HepG2 (cell line): ENCODE results near the gene OTX1. TPM values are rescaled to one million over a fixed set of nuclear protein-coding genes. Genes with fewer than 3 reads are reported as not detected.

ENCODE experiments used
- ATF4 ChIP-seq, 2 experiments: fragments of 450-650 bp in 1 of 2; sonication (generic) in 1 of 2; formaldehyde crosslinking; IDR thresholded peaks; 2 replicates each; pipeline versions ENCODE4 v1.5.0 to v1.8.0; 2020 to 2022; ENCODE audit warnings: mild to moderate bottlenecking in 1 of 2, missing genetic modification reagents in 1 of 2
- BORCS8-MEF2B ChIP-seq: sonication (generic); formaldehyde crosslinking; IDR thresholded peaks from 2 replicates; pipeline ENCODE4 v1.8.0; 2022; ENCODE audit warnings: mild to moderate bottlenecking, missing genetic modification reagents
- CREM ChIP-seq, 2 experiments: sonication (generic) in 1 of 2; formaldehyde crosslinking in 1 of 2; IDR thresholded peaks; 2 replicates each; pipeline versions ENCODE4 v1.4.0 to v1.6.1; 2016 to 2020; ENCODE audit warnings: antibody characterized with exemption in 1 of 2, mild to moderate bottlenecking in 1 of 2, missing genetic modification reagents in 1 of 2
- FOXM1 ChIP-seq: sonication (generic); formaldehyde crosslinking; IDR thresholded peaks from 2 replicates; pipeline ENCODE4 v1.5.0; 2020; ENCODE audit warnings: missing genetic modification reagents
- GRHL1 ChIP-seq: sonication (generic); formaldehyde crosslinking; conservative IDR thresholded peaks from 2 replicates; pipeline ENCODE4 v1.8.0; 2022; ENCODE audit warnings: missing genetic modification reagents
- HMGA1 ChIP-seq: sonication (generic); formaldehyde crosslinking; conservative IDR thresholded peaks from 2 replicates; pipeline ENCODE4 v1.4.0; 2020; ENCODE audit warnings: missing genetic modification reagents
- MZF1 ChIP-seq: sonication (generic); formaldehyde crosslinking; IDR thresholded peaks from 2 replicates; pipeline ENCODE4 v1.8.1; 2023; ENCODE audit warnings: mild to moderate bottlenecking, missing genetic modification reagents, borderline replicate concordance
- NFKBIZ ChIP-seq: IDR thresholded peaks from 2 replicates; pipeline ENCODE4 v1.6.1; 2018; ENCODE audit warnings: missing genetic modification reagents, missing compliant biosample characterization
- NFYB ChIP-seq: sonication (generic); formaldehyde crosslinking; IDR thresholded peaks from 2 replicates; pipeline ENCODE4 v1.4.0; 2020; ENCODE audit warnings: missing genetic modification reagents
- PAF1 ChIP-seq: IDR thresholded peaks from 2 replicates; pipeline ENCODE4 v1.6.1; 2016; ENCODE audit warnings: missing genetic modification reagents, missing compliant biosample characterization
- SALL2 ChIP-seq: sonication (generic); formaldehyde crosslinking; IDR thresholded peaks from 2 replicates; pipeline ENCODE4 v1.8.1; 2023; ENCODE audit warnings: mild to moderate bottlenecking, missing genetic modification reagents, inconsistent platforms
- SNRNP70 ChIP-seq: fragments of 200-400 bp; formaldehyde crosslinking; IDR thresholded peaks from 2 replicates; pipeline ENCODE4 v1.6.1; 2017; ENCODE audit warnings: mild to moderate bottlenecking, low read depth, low read length, moderate library complexity
- YEATS4 ChIP-seq: sonication (generic); formaldehyde crosslinking; IDR thresholded peaks from 2 replicates; pipeline ENCODE4 v1.4.0; 2020; ENCODE audit warnings: missing genetic modification reagents, borderline replicate concordance
- ZFP41 ChIP-seq: sonication (generic); formaldehyde crosslinking; IDR thresholded peaks from 2 replicates; pipeline ENCODE4 v1.4.0; 2020; ENCODE audit warnings: mild to moderate bottlenecking, missing genetic modification reagents, borderline replicate concordance
- ZNF446 ChIP-seq: sonication (generic); formaldehyde crosslinking; IDR thresholded peaks from 2 replicates; pipeline ENCODE4 v1.5.0; 2020; ENCODE audit warnings: mild to moderate bottlenecking, missing genetic modification reagents
- ZNF558 ChIP-seq: sonication (generic); formaldehyde crosslinking; IDR thresholded peaks from 2 replicates; pipeline ENCODE4 v1.9.0; 2022; ENCODE audit warnings: mild to moderate bottlenecking, missing genetic modification reagents, borderline replicate concordance
- ZNF788 ChIP-seq: sonication (generic); formaldehyde crosslinking; IDR thresholded peaks from 2 replicates; pipeline ENCODE4 v1.5.0; 2020; ENCODE audit warnings: mild to moderate bottlenecking, missing genetic modification reagents, borderline replicate concordance
- polyA plus RNA-seq, 8 experiments: library from polyadenylated mRNA; depleted of rRNA in 3 of 8; stranded (reverse) in 7 of 8; unstranded in 1 of 8; fragments of >200 nt; fragmentation: Illumina TruSeq in 4 of 8; extraction: Trizol in 4 of 8; gene quantifications; 2 replicates each; pipeline versions ENCODE4 v1.2.1 to v1.2.3, GENCODE V29; 2011 to 2016; ENCODE audit warnings: low read depth in 4 of 8, missing spikeins in 1 of 8, mixed read lengths in 1 of 8; ENCODE audit not compliant: insufficient read depth in 1 of 8
- total RNA-seq, 5 experiments: library from RNA; depleted of rRNA; stranded (reverse); fragments of >200 nt; fragmentation: Illumina TruSeq; extraction: Trizol; gene quantifications; 2 replicates each; pipeline ENCODE4 v1.2.3, GENCODE V29; 2016; ENCODE audit warnings: low read depth in 1 of 5
- TF ChIP-seq, protein P1 (sequence below): sonication (generic); formaldehyde crosslinking; IDR thresholded peaks from 2 replicates; pipeline ENCODE4 v1.4.0; 2020; ENCODE audit warnings: missing genetic modification reagents
- TF ChIP-seq, protein P2 (sequence below): IDR thresholded peaks from 2 replicates; pipeline ENCODE4 v1.6.1; 2016; ENCODE audit warnings: missing compliant biosample characterization, missing genetic modification reagents, borderline replicate concordance

Gene OTX1
- total and polyA plus RNA-seq, 2 of the 13 experiments (the other 11 are each of a cell fraction or from before 2014, with no cell fraction given): 1.0 to 5.0 TPM

GRCh38 chr2:63050334-63051041, at the start of gene OTX1 (continued):
- TF ChIP-seq, protein P1, sequence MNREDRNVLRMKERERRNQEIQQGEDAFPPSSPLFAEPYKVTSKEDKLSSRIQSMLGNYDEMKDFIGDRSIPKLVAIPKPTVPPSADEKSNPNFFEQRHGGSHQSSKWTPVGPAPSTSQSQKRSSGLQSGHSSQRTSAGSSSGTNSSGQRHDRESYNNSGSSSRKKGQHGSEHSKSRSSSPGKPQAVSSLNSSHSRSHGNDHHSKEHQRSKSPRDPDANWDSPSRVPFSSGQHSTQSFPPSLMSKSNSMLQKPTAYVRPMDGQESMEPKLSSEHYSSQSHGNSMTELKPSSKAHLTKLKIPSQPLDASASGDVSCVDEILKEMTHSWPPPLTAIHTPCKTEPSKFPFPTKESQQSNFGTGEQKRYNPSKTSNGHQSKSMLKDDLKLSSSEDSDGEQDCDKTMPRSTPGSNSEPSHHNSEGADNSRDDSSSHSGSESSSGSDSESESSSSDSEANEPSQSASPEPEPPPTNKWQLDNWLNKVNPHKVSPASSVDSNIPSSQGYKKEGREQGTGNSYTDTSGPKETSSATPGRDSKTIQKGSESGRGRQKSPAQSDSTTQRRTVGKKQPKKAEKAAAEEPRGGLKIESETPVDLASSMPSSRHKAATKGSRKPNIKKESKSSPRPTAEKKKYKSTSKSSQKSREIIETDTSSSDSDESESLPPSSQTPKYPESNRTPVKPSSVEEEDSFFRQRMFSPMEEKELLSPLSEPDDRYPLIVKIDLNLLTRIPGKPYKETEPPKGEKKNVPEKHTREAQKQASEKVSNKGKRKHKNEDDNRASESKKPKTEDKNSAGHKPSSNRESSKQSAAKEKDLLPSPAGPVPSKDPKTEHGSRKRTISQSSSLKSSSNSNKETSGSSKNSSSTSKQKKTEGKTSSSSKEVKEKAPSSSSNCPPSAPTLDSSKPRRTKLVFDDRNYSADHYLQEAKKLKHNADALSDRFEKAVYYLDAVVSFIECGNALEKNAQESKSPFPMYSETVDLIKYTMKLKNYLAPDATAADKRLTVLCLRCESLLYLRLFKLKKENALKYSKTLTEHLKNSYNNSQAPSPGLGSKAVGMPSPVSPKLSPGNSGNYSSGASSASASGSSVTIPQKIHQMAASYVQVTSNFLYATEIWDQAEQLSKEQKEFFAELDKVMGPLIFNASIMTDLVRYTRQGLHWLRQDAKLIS: no peak
- no peak; the same call in 1 of the 2 replicates for TF ChIP-seq NFKBIZ (CRISPR knock-in tag)
- TF ChIP-seq FOXM1 (CRISPR knock-in tag): no peak
- peak in 1 of 2 experiments; percentile 44; a peak in 1 of 4 replicates for TF ChIP-seq ATF4 (CRISPR knock-in tag; IDR thresholded peaks at IDR 0.05)
- no peak for TF ChIP-seq HMGA1 (CRISPR knock-in tag)
- TF ChIP-seq SALL2 (CRISPR knock-in tag): 0 out of 2 replicates have a peak, but pooled peaks have one; percentile 23
- no peak for TF ChIP-seq ZFP41 (CRISPR knock-in tag)
- TF ChIP-seq ZNF788 (CRISPR knock-in tag): peak; percentile 77; the same call in 1 of the 2 replicates
- TF ChIP-seq, protein P2, sequence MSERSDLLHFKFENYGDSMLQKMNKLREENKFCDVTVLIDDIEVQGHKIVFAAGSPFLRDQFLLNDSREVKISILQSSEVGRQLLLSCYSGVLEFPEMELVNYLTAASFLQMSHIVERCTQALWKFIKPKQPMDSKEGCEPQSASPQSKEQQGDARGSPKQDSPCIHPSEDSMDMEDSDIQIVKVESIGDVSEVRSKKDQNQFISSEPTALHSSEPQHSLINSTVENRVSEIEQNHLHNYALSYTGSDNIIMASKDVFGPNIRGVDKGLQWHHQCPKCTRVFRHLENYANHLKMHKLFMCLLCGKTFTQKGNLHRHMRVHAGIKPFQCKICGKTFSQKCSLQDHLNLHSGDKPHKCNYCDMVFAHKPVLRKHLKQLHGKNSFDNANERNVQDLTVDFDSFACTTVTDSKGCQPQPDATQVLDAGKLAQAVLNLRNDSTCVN (CRISPR knock-in tag): no peak
- peak; percentile 55; the same call in 1 of the 2 replicates for TF ChIP-seq ZNF446 (CRISPR knock-in tag)
- no peak; the same call in 1 of the 2 replicates for TF ChIP-seq PAF1 (CRISPR knock-in tag)
- peak; percentile 41; the same call in 1 of the 2 replicates for TF ChIP-seq BORCS8-MEF2B (CRISPR knock-in tag)
- 0 out of 2 replicates have a peak, but pooled peaks have one; percentile 55 for TF ChIP-seq SNRNP70
- TF ChIP-seq CREM (IDR thresholded peaks at IDR 0.05): peak; percentile 73
- TF ChIP-seq CREM (CRISPR knock-in tag; IDR thresholded peaks at IDR 0.05): no peak
- TF ChIP-seq YEATS4 (CRISPR knock-in tag): peak; percentile 62
- 0 out of 2 replicates have a peak, but pooled peaks have one; percentile 64 for TF ChIP-seq ZNF558
- TF ChIP-seq MZF1 (CRISPR knock-in tag): no peak
- no peak for TF ChIP-seq GRHL1
- TF ChIP-seq NFYB (CRISPR knock-in tag): peak; percentile 89
